ENCODE data around the gene SV2C. TPM values are rescaled to one million over a fixed set of nuclear protein-coding genes. Genes with fewer than 3 reads are reported as not detected.
"Not testable (repeated sequence)": the region's sequence is repeated elsewhere in the genome, so short reads cannot be mapped to it uniquely, and the experiment has no call there.

SV2C gene
- total RNA-seq, 2 donors from 2014 or later, result not detected

- no peak overlapping the region for H3K9ac ChIP-seq (ENCODE audit: extremely low read depth, low read length, poor library complexity, severe bottlenecking)
- no peaks in the 10 kb centered on the region for H3K36me3 ChIP-seq (ENCODE audit: control insufficient read depth, insufficient read depth, low read length)
- H3K27ac Mint-ChIP-seq, result no peak overlapping the region
- TF ChIP-seq CTCF (conservative IDR thresholded peaks at IDR 0.05), result no peak
- 87 to 100% methylated on average over 1 to 4 of the region's 4 CpGs for WGBS, 2 experiments (ENCODE audit: insufficient coverage in 1 of 2, insufficient read length in 1 of 2)
- H3K4me1 ChIP-seq (ENCODE audit: control insufficient read depth, insufficient read depth, low read length), result peaks cover 3% of the 10 kb centered on the region
- H3K27ac ChIP-seq (ENCODE audit: low read depth, low read length), result no peak overlapping the region
- H3K9me3 ChIP-seq (ENCODE audit: control insufficient read depth, low read length), result no peaks in the 10 kb centered on the region
- H3K27me3 Mint-ChIP-seq (ENCODE audit: insufficient read depth), result peaks cover 83% of the 10 kb centered on the region
- no peak for DNase-seq
- no peak overlapping the region for H3K4me3 Mint-ChIP-seq
- peaks cover 67% of the 10 kb centered on the region for H3K27me3 ChIP-seq (ENCODE audit: control insufficient read depth, insufficient read depth, low read length, poor library complexity, severe bottlenecking)
- peaks cover 18% of the 10 kb centered on the region for H3K4me1 Mint-ChIP-seq
- H3K9me3 Mint-ChIP-seq, result no peaks in the 10 kb centered on the region
- H3K36me3 Mint-ChIP-seq (ENCODE audit: low read depth), result no peaks in the 10 kb centered on the region
- no peak overlapping the region for H3K4me3 ChIP-seq (ENCODE audit: low read length)
These were observed 2.9 kb downstream of the SV2C start for GRCh38 chr5:76086095-76086494.

GRCh38 chr5:76089156-76089555 lies 6.0 kb downstream of the SV2C start:
- not testable (repeated sequence) for H3K4me3 Mint-ChIP-seq, H3K9me3 Mint-ChIP-seq
- WGBS, 2 experiments (ENCODE audit: insufficient coverage in 1 of 2, insufficient read length in 1 of 2), result 82 to 87% methylated on average over 2 of the region's 2 CpGs

DNA sequence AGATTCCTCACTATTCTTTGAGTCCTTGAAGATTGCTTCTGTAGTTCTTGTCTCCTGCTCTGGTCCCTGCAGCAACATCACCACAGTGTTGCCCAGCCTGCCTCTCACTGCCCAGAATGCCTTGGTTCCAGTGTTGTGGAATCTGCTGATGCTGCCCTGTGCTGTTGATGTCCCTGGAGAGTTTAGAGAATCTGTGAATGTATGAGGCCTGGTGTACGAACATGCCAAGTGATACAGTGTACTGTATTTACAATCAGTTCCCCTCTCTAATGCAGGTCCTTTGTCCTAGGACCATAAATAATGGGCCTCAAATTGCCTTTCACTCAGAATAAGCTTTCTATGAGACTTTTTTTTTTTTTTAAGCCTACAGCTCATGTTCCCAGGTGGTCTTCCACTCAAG lies 8.2 kb downstream of the SV2C start:
- peaks cover 16% of the 10 kb centered on the region for H3K27me3 ChIP-seq (ENCODE audit: control insufficient read depth, insufficient read depth, low read length, poor library complexity, severe bottlenecking)
- no peaks in the 10 kb centered on the region for H3K4me1 ChIP-seq (ENCODE audit: control insufficient read depth, insufficient read depth, low read length)
- Mint-ChIP-seq H3K4me3 (no peak overlapping the region), H3K27me3 (ENCODE audit: insufficient read depth) (peaks cover 36% of the 10 kb centered on the region), H3K9me3 (no peaks in the 10 kb centered on the region), H3K36me3 (ENCODE audit: low read depth) (no peaks in the 10 kb centered on the region), H3K4me1 (no peaks in the 10 kb centered on the region), H3K27ac (no peak overlapping the region)
- H3K4me3 ChIP-seq (ENCODE audit: low read length), result no peak overlapping the region
- WGBS, 2 experiments (ENCODE audit: insufficient coverage in 1 of 2, insufficient read length in 1 of 2), result 89% methylated on average over 1 of the region's 1 CpG; no CpG with 5 or more reads in 1 of the 2 experiments
- H3K27ac ChIP-seq (ENCODE audit: low read depth, low read length), result no peak overlapping the region
- H3K9ac ChIP-seq (ENCODE audit: extremely low read depth, low read length, poor library complexity, severe bottlenecking), result no peak overlapping the region
- no peaks in the 10 kb centered on the region for H3K36me3 ChIP-seq (ENCODE audit: control insufficient read depth, insufficient read depth, low read length)
- H3K9me3 ChIP-seq (ENCODE audit: control insufficient read depth, low read length), result no peaks in the 10 kb centered on the region
- no peak for DNase-seq
- TF ChIP-seq CTCF (conservative IDR thresholded peaks at IDR 0.05), result no peak

More at GRCh38 chr5:76089156-76089555, 6.0 kb downstream of the SV2C start:
- not testable (repeated sequence) for H3K4me3 ChIP-seq (ENCODE audit: low read length); H3K27ac ChIP-seq (ENCODE audit: low read depth, low read length); H3K9me3 ChIP-seq (ENCODE audit: control insufficient read depth, low read length); H3K27ac Mint-ChIP-seq; H3K36me3 Mint-ChIP-seq (ENCODE audit: low read depth); H3K9ac ChIP-seq (ENCODE audit: extremely low read depth, low read length, poor library complexity, severe bottlenecking); H3K4me1 Mint-ChIP-seq; DNase-seq; H3K36me3 ChIP-seq (ENCODE audit: control insufficient read depth, insufficient read depth, low read length); H3K4me1 ChIP-seq (ENCODE audit: control insufficient read depth, insufficient read depth, low read length)
- H3K27me3 Mint-ChIP-seq (ENCODE audit: insufficient read depth), result peaks cover 57% of the 10 kb centered on the region
- H3K27me3 ChIP-seq (ENCODE audit: control insufficient read depth, insufficient read depth, low read length, poor library complexity, severe bottlenecking), result peaks cover 36% of the 10 kb centered on the region

- Mint-ChIP-seq H3K27me3 (ENCODE audit: insufficient read depth) (peaks cover 13% of the 10 kb centered on the region), H3K27ac (no peak overlapping the region), H3K4me1 (no peaks in the 10 kb centered on the region), H3K4me3 (no peak overlapping the region), H3K9me3 (no peaks in the 10 kb centered on the region), H3K36me3 (ENCODE audit: low read depth) (no peaks in the 10 kb centered on the region)
- Histone ChIP-seq H3K27me3 (ENCODE audit: control insufficient read depth, insufficient read depth, low read length, poor library complexity, severe bottlenecking) (peaks cover 18% of the 10 kb centered on the region), H3K9me3 (ENCODE audit: control insufficient read depth, low read length) (no peaks in the 10 kb centered on the region), H3K4me1 (ENCODE audit: control insufficient read depth, insufficient read depth, low read length) (no peaks in the 10 kb centered on the region), H3K9ac (ENCODE audit: extremely low read depth, low read length, poor library complexity, severe bottlenecking) (no peak overlapping the region), H3K27ac (ENCODE audit: low read depth, low read length) (no peak overlapping the region), H3K36me3 (ENCODE audit: control insufficient read depth, insufficient read depth, low read length) (no peaks in the 10 kb centered on the region), H3K4me3 (ENCODE audit: low read length) (no peak overlapping the region)
- DNase-seq, result no peak
- 71 to 78% methylated on average over 1 to 2 of the region's 2 CpGs for WGBS, 2 experiments (ENCODE audit: insufficient coverage in 1 of 2, insufficient read length in 1 of 2)
- no peak for TF ChIP-seq CTCF (conservative IDR thresholded peaks at IDR 0.05)
These were observed 16.1 kb downstream of the SV2C start for GRCh38 chr5:76099286-76099702.

All from endodermal cell (in vitro differentiated cells).